NCI-H345 treated with DMSO at 0.1 percent for 48 hours (cell line): Measurements from ENCODE around the gene ATP2C2.
"Not testable (repeated sequence)": the region's sequence is repeated elsewhere in the genome, so short reads cannot be mapped to it uniquely, and the experiment has no call there.

Experiments
- DNase-seq: peaks from one replicate; lab custom pipeline; 2025; ENCODE audit not compliant: unreplicated experiment; lab: John Stamatoyannopoulos, UW

The ATP2C2 gene

DNA sequence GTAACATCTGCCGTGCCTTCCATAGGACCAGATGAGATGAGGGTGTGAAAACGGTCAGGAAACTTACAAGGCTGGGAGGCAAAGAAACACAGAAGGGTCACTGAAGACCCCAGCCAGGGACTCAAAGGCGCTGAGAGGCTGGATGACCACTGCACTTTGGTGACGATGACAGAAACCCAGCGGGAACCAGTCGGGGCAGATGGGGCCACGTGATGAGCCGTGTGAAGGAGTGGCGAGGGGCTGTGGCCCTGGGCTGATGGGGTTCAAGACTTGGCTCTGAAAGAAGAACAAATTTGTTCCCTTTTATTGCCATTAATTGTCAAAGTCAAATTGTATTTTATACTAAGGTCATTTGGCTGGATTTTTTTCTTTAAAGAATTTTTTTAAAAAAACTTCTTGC is 28.6 kb upstream of the ATP2C2 start:
- no peak for DNase-seq

- DNase-seq, result no peak
These were observed 27.9 kb upstream of the ATP2C2 start for GRCh38 chr16:84340325-84341040.

GRCh38 chr16:84341528-84342295 is 26.6 kb upstream of the ATP2C2 start:
- DNase-seq, result no peak

- DNase-seq, result not testable (repeated sequence)
These were observed 24.5 kb upstream of the ATP2C2 start for GRCh38 chr16:84343800-84344199.

DNA sequence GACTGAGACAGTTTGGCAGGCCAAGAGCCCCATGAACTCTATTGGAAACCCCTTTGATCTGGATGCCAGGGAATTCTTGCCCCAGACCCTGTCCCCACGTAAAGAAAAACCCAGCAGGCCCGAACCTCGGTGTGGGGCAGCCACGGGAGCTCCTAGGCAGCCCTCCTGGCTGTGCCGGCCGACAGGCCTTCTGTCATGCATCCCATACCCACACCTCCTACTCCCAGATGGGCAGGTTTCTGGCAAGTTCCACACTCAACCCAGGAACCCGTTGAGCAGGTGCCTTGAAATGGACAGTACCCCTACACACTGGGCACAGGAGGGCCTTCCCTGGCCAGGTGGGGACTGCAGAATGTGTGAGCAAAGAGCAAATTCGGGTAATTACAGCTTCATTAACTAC is 23.6 kb upstream of the ATP2C2 start:
- DNase-seq, result no peak

GRCh38 chr16:84347161-84347560 is 21.2 kb upstream of the ATP2C2 start:
- DNase-seq, result no peak

DNA sequence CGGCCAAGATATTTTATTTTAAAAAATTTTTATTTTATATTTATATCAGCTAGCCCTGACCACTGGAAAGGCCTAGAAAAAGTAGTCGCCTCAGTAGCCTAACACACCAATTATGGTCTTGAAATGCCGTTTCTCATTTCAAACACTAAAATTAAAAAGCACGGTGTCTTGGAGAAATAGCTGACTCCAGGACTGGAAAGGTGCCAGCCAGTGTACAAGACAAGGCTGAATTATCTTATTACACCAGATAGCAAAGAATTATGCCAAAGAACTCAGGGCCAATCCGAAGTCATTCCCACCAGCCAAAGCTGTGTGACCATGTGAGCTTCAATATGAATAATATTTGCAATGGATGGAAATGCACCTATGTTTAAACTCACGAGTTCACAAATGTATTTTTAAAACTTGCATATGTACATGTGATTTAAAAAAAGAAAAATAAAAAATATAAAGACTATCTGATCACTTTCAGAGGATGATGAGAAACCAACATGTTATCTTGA is 19.9 kb upstream of the ATP2C2 start:
- no peak for DNase-seq

GRCh38 chr16:84349862-84350684 is 18.3 kb upstream of the ATP2C2 start:
- no peak for DNase-seq

DNA sequence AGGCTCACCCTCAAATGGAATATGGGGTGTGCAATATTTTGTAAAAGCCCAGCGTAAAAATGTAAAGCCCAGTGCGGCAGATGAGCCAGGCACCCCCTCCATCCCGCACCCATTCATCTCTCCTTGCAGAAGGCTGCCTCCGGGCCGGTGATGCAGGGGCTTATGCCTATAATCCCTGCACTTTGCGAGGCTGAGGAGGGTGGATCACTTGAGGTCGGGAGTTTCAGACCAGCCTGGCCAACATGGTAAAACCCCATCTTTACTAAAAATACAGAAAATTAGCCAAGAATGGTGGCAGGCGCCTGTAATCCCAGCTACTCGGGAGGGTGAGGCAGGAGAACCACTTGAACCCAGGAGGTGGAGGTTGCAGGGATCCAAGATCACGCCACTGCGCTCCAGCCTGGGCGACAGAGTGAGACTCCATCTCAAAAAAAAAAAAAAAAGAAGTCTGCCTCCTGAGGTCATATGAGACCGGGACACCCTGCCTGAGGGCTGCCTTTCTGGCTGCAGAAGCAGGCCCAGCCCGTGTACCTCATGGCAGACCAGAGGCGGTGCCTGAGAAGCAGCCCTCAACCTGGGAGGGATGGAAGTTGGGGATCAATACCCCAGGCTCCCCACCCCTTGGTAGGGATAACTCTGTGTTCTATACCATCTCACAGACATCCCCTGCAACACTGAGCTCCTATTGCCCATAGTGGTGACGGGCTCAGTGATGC is 17.5 kb upstream of the ATP2C2 start:
- DNase-seq, result no peak

GRCh38 chr16:84351630-84352029 is 16.7 kb upstream of the ATP2C2 start:
- DNase-seq, result no peak

DNA sequence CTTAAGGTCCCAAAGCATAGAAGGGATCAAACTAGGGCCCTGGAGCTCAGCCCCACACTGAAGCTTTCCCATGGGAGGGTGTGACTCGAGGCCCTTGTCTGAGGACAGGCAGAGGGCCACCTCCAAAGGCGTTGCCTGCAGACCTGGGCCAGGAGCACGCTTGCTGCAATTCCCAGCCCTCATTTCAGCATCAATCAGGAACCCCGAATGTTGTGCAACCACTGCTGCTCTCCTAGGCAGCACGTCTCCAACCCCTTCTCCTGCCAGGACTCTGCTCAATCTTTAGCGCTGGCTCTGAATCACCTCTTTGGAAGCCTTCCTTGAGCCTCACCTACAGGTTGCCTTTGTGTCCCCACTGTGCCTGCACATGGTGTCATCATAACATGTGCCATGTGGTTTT is 14.0 kb upstream of the ATP2C2 start:
- no peak for DNase-seq

GRCh38 chr16:84355149-84355548 is 13.2 kb upstream of the ATP2C2 start:
- DNase-seq, result no peak

- no peak for DNase-seq
These were observed 12.2 kb upstream of the ATP2C2 start for GRCh38 chr16:84356176-84356575.

- DNase-seq, result peak; percentile 15
These were observed 11.7 kb upstream of the ATP2C2 start for GRCh38 chr16:84356591-84357116.

DNA sequence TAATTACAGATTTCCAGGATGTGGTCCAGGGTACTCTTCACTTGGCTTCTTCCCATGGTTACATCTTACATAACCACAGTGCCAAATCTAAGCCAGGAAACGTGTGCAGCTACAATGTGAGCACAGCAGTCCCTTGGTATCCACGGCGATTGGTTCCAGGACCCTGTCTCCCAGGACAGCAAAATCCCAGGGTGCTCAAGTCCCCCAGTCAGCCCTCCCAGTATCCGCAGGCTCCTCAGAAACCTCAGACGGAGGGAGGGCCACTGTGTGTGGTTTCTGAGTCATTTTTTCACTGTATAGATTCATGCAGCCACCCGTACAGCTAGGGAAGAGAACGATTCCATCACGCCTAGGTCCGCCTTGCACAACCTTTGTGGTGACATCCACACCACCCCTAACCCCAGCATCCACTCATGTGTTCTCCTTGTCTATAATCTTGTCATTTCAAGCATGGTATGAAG is 11.1 kb upstream of the ATP2C2 start:
- DNase-seq, result no peak

DNA sequence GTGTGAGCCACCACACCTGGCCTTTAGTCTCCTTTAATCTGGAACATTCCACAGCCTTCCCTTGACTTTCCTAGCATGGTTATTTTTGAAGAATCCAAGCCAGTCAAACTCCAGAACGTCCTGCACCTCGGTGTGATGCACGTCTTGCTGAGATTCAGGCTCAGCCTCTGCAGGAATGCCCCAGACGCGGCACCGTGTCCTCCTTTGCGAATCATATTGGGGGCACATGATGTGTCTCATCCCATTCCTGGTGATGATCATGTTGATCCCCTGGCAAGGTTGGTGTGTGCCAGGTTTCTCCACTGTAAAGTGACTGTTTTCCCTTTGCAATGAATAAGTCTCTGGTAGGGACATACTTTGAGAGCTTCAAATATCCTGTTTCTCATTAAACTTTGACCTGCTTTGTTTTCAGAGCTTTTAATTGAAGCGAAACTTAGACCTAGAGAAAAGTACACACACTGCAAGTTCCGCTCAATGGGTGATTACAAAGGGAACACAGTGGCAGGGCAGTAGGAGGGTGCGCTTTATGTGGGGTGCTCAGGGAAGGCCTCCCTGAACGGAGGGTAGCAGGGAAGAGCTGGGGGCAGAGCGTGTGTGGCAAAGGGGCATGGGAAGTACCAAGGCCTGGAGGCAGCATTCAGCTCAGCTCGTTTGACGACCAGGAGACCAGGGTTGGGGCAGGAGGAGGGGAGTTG is 9.6 kb upstream of the ATP2C2 start:
- DNase-seq, result no peak

DNA sequence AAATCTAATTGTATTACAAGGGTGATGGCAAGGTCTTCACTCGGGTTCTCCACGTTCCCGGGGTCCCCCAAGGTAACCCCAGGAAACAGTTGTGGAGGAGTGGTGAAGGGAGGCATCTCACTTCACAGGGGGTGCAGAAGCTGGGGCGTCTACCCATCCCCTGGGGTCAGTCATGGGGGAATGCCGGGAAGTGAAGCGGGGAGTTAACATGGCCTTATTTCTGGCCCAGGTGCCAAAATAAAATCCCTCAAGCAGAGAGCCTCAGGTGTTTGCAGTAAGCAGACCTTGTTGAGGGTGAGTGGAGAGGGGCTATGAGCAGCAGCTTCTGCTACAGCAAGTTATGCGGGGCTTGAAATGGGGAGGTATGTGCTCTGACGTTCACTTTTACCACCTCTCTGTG is 9.0 kb upstream of the ATP2C2 start:
- DNase-seq, result no peak

DNA sequence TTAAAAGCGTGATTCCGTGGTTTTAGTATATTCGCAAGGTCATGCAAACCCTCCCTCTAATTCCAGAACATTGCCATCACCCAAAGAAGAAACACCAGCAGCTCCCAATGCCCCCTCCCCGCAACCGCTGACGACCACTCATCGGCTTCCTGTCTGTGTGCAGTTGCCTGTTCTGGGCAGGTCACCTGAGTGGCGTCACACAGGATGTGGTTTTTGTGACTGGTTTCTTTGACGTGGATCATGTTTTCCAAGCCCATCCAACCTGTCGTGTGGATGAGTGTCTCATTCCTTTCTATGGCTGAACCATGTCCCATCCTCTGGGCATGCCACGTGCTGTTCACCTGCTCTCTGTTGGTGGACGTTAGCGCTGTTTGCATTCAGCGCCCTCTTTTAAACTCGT is 8.2 kb upstream of the ATP2C2 start:
- DNase-seq, result no peak

GRCh38 chr16:84360748-84361147 is 7.6 kb upstream of the ATP2C2 start:
- no peak for DNase-seq

- DNase-seq, result no peak
These were observed 6.8 kb upstream of the ATP2C2 start for GRCh38 chr16:84361546-84361945.
